HUES48 (cell line): ENCODE measurements around the gene TRIM32.

Source experiments
- H3K27ac ChIP-seq: one replicate; pipeline ENCODE4 v1.7.0; 2013; ENCODE audit warnings: low read depth, low read length, inconsistent platforms
- H3K27me3 ChIP-seq: 2 replicates; pipeline ENCODE4 v1.6.1; 2013; ENCODE audit warnings: mild to moderate bottlenecking, low read length; ENCODE audit not compliant: control insufficient read depth, insufficient read depth
- H3K36me3 ChIP-seq: 2 replicates; pipeline ENCODE4 v1.6.1; 2013; ENCODE audit warnings: low read length; ENCODE audit not compliant: control insufficient read depth, insufficient read depth
- H3K4me1 ChIP-seq: 2 replicates; pipeline ENCODE4 v1.6.1; 2013; ENCODE audit warnings: mild to moderate bottlenecking, low read length; ENCODE audit not compliant: control insufficient read depth, insufficient read depth
- H3K4me3 ChIP-seq: 2 replicates; pipeline ENCODE4 v1.5.1; 2013; ENCODE audit warnings: mild to moderate bottlenecking, low read depth, low read length
- H3K9ac ChIP-seq: 2 replicates; pipeline ENCODE4 v1.6.1; 2013; ENCODE audit warnings: mild to moderate bottlenecking, low read depth, low read length, moderate library complexity
- H3K9me3 ChIP-seq: 2 replicates; pipeline ENCODE4 v1.6.1; 2013; ENCODE audit warnings: low read length; ENCODE audit not compliant: control insufficient read depth, insufficient read depth

TRIM32 gene, protein sequence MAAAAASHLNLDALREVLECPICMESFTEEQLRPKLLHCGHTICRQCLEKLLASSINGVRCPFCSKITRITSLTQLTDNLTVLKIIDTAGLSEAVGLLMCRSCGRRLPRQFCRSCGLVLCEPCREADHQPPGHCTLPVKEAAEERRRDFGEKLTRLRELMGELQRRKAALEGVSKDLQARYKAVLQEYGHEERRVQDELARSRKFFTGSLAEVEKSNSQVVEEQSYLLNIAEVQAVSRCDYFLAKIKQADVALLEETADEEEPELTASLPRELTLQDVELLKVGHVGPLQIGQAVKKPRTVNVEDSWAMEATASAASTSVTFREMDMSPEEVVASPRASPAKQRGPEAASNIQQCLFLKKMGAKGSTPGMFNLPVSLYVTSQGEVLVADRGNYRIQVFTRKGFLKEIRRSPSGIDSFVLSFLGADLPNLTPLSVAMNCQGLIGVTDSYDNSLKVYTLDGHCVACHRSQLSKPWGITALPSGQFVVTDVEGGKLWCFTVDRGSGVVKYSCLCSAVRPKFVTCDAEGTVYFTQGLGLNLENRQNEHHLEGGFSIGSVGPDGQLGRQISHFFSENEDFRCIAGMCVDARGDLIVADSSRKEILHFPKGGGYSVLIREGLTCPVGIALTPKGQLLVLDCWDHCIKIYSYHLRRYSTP

DNA sequence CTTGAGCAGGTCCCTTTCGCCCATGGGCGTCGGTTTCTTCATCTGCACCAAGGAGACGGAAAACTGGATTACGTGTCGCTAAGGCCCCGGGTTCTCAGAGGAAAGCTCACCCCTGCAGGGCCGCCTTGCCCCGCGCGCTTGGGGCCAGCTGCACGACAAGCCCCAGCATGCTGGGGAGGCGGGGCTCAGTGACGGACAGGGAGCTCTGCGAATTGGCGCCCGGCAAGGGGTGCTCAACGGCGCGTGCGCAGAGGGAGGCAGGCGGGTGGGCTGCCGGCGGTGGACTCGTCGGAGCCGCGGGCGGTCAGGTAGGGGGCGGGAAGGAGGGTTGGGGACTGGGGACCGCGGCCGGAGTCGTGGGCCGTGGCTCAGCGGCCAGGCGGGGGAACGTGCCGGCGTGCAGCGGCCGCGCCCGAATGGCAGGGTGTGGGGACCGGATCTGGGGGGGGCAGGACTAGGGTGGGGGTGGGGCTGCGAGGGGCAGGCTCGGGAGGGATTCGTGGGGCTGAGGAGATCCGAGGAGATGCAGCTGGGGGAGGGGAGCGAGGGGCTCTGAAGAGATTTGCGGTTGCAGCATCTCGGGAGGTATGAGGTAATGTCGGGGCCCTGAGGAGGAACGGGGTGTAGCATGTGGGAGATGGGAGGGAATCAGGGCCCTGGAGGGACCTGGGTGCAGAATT lies at the start of gene TRIM32:
TSS of gene TRIM32 (plus strand) at position 232 of the 680 bp plus-strand sequence. CDS start 10,438 bp downstream, outside the sequence.
- H3K27me3 ChIP-seq: no peaks in the 10 kb centered on the region
- peak within 1 kb of the TSS; percentile 56 for H3K9ac ChIP-seq
- H3K36me3 ChIP-seq: no peaks in the 10 kb centered on the region; the same call in 1 of the 2 replicates
- H3K9me3 ChIP-seq: peaks cover 11% of the 10 kb centered on the region; the same call in 1 of the 2 replicates
- peaks cover 14% of the 10 kb centered on the region for H3K4me1 ChIP-seq
- peak within 1 kb of the TSS; percentile 77 for H3K4me3 ChIP-seq
- H3K27ac ChIP-seq: no peak within 1 kb of the TSS

DNA sequence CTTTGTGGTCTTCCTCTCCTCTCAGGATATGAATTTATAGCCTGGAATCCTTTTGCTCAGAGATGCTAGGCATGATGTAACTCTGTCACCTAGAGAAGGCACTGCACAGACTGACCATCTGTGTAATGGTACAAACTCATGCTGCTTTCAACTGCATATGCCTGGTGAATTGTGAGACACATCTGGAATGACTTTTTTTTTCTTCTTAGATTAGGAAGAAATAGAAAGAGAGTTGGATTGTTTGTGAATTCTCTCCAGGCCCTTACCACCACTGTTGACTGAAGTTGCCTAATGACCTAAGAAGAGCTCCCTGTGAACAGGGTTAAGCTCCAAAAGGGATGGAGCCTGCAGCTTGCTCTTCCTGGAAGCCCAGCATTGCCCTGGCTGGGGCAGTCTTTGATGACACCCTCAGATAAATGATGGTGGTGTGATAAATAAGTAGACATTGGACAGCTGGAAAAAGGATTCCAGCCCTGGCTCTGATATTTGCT lies 47.8 kb upstream of the TRIM32 start:
- no peaks in the 10 kb centered on the region for H3K4me1 ChIP-seq
- H3K27me3 ChIP-seq: no peaks in the 10 kb centered on the region
- H3K27ac ChIP-seq: no peak overlapping the region
- no peak overlapping the region for H3K4me3 ChIP-seq
- H3K9me3 ChIP-seq: no peaks in the 10 kb centered on the region
- no peak overlapping the region for H3K9ac ChIP-seq
- no peaks in the 10 kb centered on the region for H3K36me3 ChIP-seq

DNA sequence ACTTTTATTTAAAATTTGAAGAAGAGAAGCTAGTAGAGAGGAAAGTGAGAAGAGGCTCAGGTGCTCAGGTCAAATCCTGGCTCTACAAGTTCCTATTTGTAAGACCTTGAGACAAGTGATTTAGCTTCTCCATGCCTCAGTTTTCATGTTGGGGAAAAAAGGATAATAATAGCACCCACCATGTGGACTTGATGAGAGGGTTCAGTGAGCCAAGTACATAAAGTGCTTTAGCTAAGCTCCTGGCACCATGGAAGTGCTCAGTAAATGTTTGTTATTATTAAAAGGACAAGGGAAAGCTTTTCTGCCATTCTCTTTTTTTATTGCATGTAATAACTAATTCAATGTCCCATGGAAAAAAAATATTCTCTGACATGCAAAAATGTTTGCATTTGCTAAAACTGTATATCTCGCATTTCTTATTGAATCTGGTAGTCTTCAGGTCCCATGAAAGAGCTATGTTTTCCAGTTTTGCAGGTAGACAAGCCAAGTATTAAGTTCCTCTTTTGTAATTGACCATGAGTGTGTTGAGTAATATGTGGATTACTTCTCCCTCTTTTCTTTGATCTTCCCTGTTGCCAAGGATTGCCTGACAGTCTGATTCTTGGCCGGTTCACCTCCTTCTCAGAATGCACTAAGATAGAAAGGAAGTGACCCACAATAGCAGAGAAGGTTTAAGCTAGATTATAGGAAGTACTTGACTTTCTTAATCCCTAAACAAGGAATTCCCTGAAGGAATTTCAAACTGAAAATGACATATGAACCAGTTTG lies 45.6 kb upstream of the TRIM32 start:
- Histone ChIP-seq H3K9ac (no peak overlapping the region), H3K27me3 (no peaks in the 10 kb centered on the region), H3K4me3 (no peak overlapping the region), H3K27ac (no peak overlapping the region), H3K9me3 (no peaks in the 10 kb centered on the region), H3K4me1 (no peaks in the 10 kb centered on the region), H3K36me3 (no peaks in the 10 kb centered on the region)

DNA sequence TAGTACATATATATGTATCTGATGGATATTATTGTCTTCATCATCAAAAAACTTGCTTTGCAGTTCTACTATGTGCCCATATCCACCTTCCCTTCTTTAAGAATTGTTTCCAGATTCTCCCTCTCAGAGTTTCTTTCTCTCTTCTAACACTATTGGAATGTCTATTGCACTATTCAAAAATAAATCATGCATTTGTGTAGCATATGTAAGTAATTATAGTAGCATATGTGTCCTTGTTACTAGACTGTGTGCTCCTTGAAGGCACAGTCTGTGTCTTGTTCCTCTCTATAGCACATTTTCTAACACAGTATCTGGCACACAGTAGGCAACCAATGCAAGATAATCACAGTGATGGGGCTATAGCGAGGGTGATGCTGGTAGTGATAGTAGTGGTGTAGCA lies 43.4 kb upstream of the TRIM32 start:
- Histone ChIP-seq H3K9me3 (no peaks in the 10 kb centered on the region), H3K27me3 (no peaks in the 10 kb centered on the region), H3K4me3 (no peak overlapping the region), H3K9ac (no peak overlapping the region), H3K4me1 (no peaks in the 10 kb centered on the region), H3K36me3 (no peaks in the 10 kb centered on the region), H3K27ac (no peak overlapping the region)

DNA sequence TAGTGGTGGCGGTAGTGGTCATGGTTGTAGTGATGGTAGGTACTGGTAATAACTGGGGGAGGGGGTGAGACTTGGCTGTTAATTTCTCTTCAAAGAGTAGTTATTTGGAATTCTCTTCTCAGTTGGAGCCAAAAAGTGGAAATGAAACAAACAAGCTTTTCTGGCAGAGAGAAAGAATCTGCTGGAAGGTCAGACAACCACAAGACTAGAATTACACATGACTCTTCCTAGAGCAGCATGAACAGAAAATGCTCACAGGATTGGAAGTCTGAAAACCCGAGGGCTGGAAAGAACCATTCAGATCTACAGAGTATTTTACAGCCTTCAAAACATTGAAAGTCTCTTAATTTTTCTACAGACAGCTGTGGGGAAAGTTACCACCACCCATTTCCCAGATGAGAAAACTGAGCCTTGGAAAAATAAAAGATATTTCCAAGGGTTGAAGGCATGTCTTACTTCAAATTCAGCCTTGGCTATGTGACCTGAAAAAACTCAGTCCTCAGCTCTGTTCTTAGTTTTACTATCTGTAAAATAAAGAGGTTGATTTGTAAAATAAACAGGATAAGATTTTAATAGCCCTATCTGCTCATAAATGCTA lies 42.9 kb upstream of the TRIM32 start:
- Histone ChIP-seq H3K36me3 (no peaks in the 10 kb centered on the region), H3K4me1 (no peaks in the 10 kb centered on the region), H3K9ac (no peak overlapping the region), H3K27ac (no peak overlapping the region), H3K9me3 (no peaks in the 10 kb centered on the region), H3K4me3 (no peak overlapping the region), H3K27me3 (no peaks in the 10 kb centered on the region)

DNA sequence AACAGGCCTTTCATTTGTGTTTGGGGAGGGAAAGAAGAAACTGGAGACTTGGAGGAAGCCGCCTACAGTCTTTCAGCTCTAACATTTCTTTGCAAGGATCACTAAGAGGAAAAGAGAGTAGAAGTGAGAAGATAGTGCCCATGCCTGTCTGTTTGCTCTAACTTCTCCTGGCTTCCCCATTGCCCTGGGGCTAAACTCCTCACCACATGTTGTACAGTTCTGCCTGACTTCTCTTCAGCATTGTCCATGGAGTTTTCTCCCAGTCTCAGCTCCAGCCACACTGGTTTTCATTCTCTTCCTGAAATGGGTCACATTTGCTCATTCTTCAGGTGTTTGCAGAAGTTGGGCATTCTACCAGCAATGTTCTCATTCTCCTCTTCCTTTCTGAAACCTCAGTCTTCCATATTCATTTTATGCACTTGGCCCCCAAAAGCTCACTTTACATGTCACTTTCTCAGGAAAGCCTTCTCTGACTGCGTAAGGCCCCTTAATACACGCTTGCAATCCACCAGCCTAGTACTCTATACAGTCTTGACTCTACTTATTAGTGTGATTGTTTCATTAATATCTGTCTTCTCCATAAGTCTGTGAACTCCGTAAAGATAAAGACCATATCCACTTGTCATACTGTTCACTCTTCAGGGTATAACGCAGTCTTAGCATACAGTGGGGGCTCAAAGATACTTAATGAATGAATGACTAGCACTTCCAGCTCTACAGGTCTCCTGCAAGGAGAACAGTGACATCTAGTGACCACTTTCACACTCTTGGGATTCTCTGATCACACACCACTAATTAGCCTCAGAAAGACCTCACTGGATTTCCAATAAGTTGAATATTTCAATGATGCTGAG lies 40.2 kb upstream of the TRIM32 start:
- no peak overlapping the region for H3K27ac ChIP-seq
- no peak overlapping the region for H3K9ac ChIP-seq
- H3K4me1 ChIP-seq: no peaks in the 10 kb centered on the region
- H3K27me3 ChIP-seq: no peaks in the 10 kb centered on the region
- H3K36me3 ChIP-seq: peaks cover 3% of the 10 kb centered on the region; the same call in 1 of the 2 replicates
- no peak overlapping the region for H3K4me3 ChIP-seq
- no peaks in the 10 kb centered on the region for H3K9me3 ChIP-seq

DNA sequence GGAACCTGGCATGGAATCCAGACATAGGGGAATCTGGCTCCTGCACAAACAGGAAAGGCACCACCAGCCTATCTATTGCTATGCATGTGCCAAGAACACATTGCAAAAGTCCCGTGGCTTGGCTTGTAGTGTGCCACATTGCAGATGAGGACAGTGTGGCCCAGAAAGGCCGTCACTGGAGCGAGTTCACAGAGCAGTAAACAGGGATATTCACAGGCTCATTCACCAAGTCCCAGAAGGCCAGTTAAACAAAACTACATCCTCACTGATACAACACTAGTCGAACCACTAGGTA lies 39.6 kb upstream of the TRIM32 start:
- peaks cover 3% of the 10 kb centered on the region; the same call in 1 of the 2 replicates for H3K36me3 ChIP-seq

DNA sequence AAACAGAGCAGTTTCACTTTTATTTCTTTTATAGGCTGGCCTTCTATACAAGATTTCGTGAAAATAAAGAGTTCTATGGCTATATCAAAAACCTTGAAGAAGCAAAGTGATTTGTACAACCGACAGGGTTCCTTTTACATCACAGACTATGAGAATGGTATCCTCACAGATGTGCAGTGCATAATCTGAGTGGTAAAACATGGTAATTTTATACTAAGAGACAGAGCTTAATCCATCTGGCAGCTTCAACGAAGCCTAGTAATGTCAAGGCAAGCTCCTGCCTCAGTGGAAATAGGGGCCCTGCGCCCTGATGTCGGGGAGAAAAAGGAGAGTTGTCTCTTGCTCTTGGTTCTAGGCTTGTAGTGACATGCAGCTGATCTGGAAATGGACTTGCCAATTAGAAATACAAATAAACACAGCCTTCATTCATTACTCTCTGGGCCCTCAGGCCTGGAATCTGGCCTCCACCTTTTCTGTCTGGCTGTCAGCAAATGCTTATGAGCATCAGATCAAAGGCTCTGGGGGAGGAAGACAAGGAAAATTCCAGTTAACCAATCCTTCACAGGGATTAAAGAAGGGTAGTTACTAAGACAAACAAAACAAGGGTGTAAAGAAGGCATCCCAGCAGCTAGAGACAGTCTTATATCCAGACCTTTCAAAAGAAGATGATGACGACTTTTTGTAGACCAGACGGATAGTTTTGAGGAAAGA lies 33.6 kb upstream of the TRIM32 start:
- no peaks in the 10 kb centered on the region for H3K27me3 ChIP-seq
- H3K27ac ChIP-seq: no peak overlapping the region
- peaks cover 3% of the 10 kb centered on the region; the same call in 1 of the 2 replicates for H3K36me3 ChIP-seq

More for the DNA sequence above, 39.6 kb upstream of the TRIM32 start:
- no peaks in the 10 kb centered on the region for H3K27me3 ChIP-seq
- no peak overlapping the region for H3K27ac ChIP-seq
- no peak overlapping the region for H3K9ac ChIP-seq
- no peaks in the 10 kb centered on the region for H3K9me3 ChIP-seq
- H3K4me3 ChIP-seq: no peak overlapping the region
- H3K4me1 ChIP-seq: no peaks in the 10 kb centered on the region

DNA sequence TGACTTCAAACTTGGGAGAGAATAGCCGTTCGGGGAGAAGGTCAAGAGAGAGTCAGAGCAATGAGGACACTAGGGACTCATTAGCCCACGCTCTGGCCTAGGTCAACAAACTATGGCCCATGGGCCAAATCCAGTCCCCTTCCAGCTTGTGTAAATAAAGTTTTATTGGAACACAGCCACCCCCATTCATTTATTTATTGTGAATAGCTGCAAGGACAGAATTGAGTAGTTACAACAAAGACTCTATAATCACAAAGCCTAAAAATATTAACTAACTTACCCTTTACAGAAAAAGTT lies 33.1 kb upstream of the TRIM32 start:
- no peak overlapping the region for H3K4me3 ChIP-seq
- peaks cover 3% of the 10 kb centered on the region; the same call in 1 of the 2 replicates for H3K36me3 ChIP-seq
- H3K27ac ChIP-seq: no peak overlapping the region
- H3K9me3 ChIP-seq: no peaks in the 10 kb centered on the region
- H3K9ac ChIP-seq: no peak overlapping the region
- no peaks in the 10 kb centered on the region for H3K27me3 ChIP-seq
- no peaks in the 10 kb centered on the region for H3K4me1 ChIP-seq

More for the DNA sequence above, 33.6 kb upstream of the TRIM32 start:
- Histone ChIP-seq H3K9me3 (no peaks in the 10 kb centered on the region), H3K4me1 (no peaks in the 10 kb centered on the region), H3K9ac (no peak overlapping the region), H3K4me3 (no peak overlapping the region)
